BJ (cell line): ENCODE measurements around the gene TYW3. TPM values are rescaled to one million over a fixed set of nuclear protein-coding genes. Genes with fewer than 3 reads are reported as not detected.

Experiments
- CTCF ChIA-PET: fragments of 350-600 bp; formaldehyde crosslinking; extraction: SDS; loops from one replicate; lab custom pipeline; 2021; ENCODE audit warnings: antibody characterized with exemption, inconsistent platforms; lab: Yijun Ruan, JAX
- POLR2A ChIA-PET: fragments of 300-600 bp; sonication (Branson Sonifier 250); formaldehyde crosslinking; extraction: SDS; loops from one replicate; lab custom pipeline; 2021; ENCODE audit warnings: antibody characterized with exemption; lab: Charles Lee
- DNase-seq: peaks from one replicate; pipeline ENCODE4 v3.0.0-alpha.2; 2011; ENCODE audit warnings: low read depth
- H3K27me3 ChIP-seq: 2 replicates; pipeline ENCODE4 v1.6.0; 2011; ENCODE audit warnings: low read length; ENCODE audit not compliant: control insufficient read depth, insufficient read depth
- H3K36me3 ChIP-seq: 2 replicates; pipeline ENCODE4 v1.5.1; 2011; ENCODE audit warnings: low read length; ENCODE audit not compliant: control insufficient read depth, insufficient read depth
- H3K4me3 ChIP-seq: 2 replicates; pipeline ENCODE4 v1.5.1; 2011; ENCODE audit warnings: low read depth, mild to moderate bottlenecking, control low read depth, low read length
- polyA plus RNA-seq: library from polyadenylated mRNA; depleted of rRNA; stranded (reverse); fragments of >200 nt; gene quantifications from 2 replicates; pipeline ENCODE4 v1.2.3, GENCODE V29; 2011
- TF ChIP-seq, protein P1 (sequence below): IDR thresholded peaks from 2 replicates; pipeline ENCODE4 v1.5.1; 2011; ENCODE audit warnings: low read depth, mild to moderate bottlenecking, control low read depth, inconsistent platforms, low read length, moderate library complexity; ENCODE audit not compliant: insufficient read depth

The TYW3 gene
- polyA plus RNA-seq, 1 experiment = 9.2 TPM

DNA sequence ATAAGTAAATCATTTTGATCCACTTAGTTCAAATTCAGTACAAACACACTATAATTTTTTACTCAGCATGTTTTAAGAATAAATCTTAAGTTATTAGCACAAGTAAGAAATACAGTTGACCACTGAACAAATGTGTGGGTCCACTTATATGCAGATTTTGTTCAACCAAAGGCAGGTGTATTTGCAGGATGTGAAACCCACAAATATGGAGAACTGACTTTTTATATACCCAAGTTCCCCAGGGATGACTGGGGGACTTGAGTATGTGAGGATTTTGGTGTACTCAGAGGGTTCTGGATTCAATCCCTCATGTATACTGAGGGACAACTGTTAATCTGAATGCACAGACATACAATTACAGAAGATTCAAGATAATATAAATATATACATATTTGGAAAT lies 33.6 kb upstream of the TYW3 start:
- peaks cover 1% of the 10 kb centered on the region for H3K36me3 ChIP-seq
- ChIA-PET CTCF (interaction anchor here (0.9 kb wide), 1 partner anchor 10 kb away, joined by 5 read pairs; no protein-coding TSS in a partner anchor), POLR2A (no interaction called here)
- H3K4me3 ChIP-seq = no peak overlapping the region
- TF ChIP-seq, protein P1, sequence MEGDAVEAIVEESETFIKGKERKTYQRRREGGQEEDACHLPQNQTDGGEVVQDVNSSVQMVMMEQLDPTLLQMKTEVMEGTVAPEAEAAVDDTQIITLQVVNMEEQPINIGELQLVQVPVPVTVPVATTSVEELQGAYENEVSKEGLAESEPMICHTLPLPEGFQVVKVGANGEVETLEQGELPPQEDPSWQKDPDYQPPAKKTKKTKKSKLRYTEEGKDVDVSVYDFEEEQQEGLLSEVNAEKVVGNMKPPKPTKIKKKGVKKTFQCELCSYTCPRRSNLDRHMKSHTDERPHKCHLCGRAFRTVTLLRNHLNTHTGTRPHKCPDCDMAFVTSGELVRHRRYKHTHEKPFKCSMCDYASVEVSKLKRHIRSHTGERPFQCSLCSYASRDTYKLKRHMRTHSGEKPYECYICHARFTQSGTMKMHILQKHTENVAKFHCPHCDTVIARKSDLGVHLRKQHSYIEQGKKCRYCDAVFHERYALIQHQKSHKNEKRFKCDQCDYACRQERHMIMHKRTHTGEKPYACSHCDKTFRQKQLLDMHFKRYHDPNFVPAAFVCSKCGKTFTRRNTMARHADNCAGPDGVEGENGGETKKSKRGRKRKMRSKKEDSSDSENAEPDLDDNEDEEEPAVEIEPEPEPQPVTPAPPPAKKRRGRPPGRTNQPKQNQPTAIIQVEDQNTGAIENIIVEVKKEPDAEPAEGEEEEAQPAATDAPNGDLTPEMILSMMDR = no peak
- H3K27me3 ChIP-seq = no peaks in the 10 kb centered on the region
- no peak for DNase-seq

DNA sequence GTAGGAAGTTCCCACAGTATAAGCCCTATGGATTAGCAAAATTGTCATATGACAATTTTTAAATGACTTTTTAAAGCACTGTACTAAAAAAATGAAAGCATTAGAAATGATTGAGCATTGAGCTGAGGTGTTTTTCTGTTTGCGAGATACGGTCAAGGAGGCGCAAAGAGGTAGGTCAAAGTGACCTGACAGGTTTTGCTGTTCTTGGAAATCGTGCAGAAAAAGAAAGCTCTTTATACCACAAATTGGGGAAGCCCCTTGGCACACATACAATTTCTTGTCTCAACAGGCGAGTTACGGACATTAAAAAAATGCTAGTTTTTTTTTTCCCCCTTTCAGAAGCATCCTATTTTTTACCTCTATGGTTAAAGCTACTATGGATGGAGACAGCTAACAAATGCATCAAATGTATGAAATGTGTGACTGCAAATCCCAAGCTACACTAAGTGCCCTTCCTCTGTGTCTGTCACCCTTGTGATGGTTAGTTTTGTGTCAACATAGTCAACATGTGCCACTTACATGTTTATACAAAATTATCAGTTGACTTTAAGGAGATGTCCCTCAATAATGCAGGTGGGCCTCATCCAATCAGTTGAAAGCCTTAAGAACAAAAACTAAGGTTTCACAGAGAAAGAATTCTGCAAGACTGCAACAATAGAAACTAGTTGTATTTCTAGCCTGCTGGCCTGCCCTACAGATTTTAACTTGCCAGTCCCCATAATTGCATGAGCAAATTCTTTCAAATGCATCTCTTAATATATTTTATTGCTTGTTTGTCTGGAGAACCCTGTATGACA lies 29.4 kb upstream of the TYW3 start:
- H3K36me3 ChIP-seq = peaks cover 3% of the 10 kb centered on the region
- TF ChIP-seq, protein P1 = no peak
- DNase-seq = no peak
- H3K27me3 ChIP-seq = no peaks in the 10 kb centered on the region
- ChIA-PET CTCF (interaction anchor here (0.6 to 3.4 kb wide), 2 partner anchors 14 to 1480 kb away, joined by 3 to 14 read pairs; no protein-coding TSS in a partner anchor), POLR2A (no interaction called here)
- H3K4me3 ChIP-seq = no peak overlapping the region

DNA sequence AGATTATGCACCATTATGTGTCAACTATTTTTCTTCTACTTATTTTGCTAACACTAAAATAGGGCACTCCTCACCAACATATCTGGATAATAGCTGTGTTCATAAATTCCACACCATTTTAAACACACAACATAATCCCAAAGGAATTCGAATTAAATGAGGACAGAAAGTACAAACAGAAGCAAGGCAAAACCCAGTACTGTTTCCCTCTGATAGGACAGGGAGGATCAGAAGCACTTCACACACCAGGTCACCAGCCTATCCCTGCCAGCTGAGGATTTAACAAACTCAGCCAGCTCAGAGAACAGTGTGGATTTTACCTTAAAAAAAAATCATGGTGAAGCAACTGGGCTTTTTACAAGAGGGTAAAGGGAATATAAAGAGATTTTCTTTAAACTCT lies 20.1 kb upstream of the TYW3 start:
- TF ChIP-seq, protein P1 = no peak
- ChIA-PET CTCF (no interaction called here), POLR2A (no interaction called here)
- Histone ChIP-seq H3K27me3 (no peaks in the 10 kb centered on the region), H3K4me3 (no peak overlapping the region), H3K36me3 (no peaks in the 10 kb centered on the region; the same call in 1 of the 2 replicates)
- DNase-seq = no peak

DNA sequence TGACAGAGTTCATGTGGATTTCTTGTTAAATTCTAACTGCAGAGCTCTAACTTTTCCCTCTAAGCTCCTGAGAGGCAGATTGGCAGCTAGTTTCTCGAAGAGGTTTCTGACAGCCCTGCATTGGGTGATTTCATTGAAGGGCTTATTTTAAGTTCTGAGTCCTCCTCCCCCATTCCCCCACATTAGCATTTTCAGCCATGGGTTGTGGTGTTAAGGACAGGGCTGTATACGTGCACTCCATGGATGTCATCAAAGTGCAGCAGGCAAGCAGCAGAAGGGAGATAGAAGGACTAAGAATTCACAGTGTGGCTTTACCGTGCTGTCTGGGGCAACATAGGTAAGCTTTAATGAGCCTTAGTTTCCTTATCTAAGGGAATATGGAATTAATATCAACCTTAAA lies 19.1 kb upstream of the TYW3 start:
- no peaks in the 10 kb centered on the region; the same call in 1 of the 2 replicates for H3K36me3 ChIP-seq
- H3K4me3 ChIP-seq = no peak overlapping the region
- CTCF ChIA-PET = interaction anchor here (1.4 to 2.2 kb wide), 2 partner anchors 19 to 24 kb away, joined by 3 to 6 read pairs; partner anchors contain the start of genes CRYZ and TYW3
- TF ChIP-seq, protein P1 = no peak
- no peaks in the 10 kb centered on the region for H3K27me3 ChIP-seq
- POLR2A ChIA-PET = no interaction called here
- no peak for DNase-seq

DNA sequence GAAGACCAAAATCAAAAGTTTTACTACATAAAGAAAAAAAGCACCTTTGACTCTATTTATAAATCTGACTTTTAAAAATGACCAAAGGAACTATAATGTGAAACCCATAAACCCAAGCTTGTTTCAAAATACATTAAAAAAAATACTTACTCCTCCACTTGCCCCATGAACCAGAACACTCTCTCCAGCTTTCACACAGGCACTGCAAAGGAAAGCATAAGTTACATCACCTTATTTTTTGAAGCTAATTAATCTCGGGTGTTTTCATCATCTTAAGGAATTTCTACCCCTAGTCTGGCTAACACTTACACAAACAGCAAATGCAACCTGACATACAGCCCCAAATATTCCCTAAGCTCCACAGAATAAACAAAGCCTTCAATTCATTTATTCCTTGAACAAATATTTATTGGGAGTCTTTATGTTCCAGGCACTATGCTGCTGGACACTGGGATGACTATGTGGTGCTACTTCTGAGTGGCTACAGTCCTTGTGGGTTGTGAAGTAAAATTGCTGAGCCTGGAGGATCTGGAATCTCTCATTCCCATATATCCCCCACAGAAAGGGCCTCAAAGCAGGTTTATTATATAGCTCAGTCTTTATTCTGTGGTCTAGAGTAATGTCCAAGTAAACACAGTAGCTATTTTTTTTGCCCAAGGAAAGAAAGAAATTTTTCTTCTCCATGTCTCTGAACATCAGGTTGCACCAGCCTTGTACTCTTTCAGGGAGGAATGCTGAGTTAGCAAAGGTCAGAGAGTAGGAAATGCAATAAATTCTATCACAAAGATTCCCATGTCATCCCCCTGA lies 18.3 kb upstream of the TYW3 start:
- H3K4me3 ChIP-seq = no peak overlapping the region
- H3K27me3 ChIP-seq = no peaks in the 10 kb centered on the region
- POLR2A ChIA-PET = no interaction called here
- DNase-seq = no peak
- TF ChIP-seq, protein P1 = no peak
- CTCF ChIA-PET = interaction anchor here (1.4 to 2.2 kb wide), 3 partner anchors 9 to 25 kb away, joined by 3 to 6 read pairs (median 4); partner anchors contain the start of genes CRYZ and TYW3
- H3K36me3 ChIP-seq = no peaks in the 10 kb centered on the region
